Hematopoietic multipotent progenitor cell treated with erythropoietin and hydrocortisone succinate and interleukin-3 and kit ligand, for 8 days (in vitro differentiated cells): ENCODE data around the gene TCF4.

ENCODE experiments used
- DNase-seq: peaks from one replicate; pipeline ENCODE4 v3.0.0-alpha.2; 2015

TCF4 gene

DNA sequence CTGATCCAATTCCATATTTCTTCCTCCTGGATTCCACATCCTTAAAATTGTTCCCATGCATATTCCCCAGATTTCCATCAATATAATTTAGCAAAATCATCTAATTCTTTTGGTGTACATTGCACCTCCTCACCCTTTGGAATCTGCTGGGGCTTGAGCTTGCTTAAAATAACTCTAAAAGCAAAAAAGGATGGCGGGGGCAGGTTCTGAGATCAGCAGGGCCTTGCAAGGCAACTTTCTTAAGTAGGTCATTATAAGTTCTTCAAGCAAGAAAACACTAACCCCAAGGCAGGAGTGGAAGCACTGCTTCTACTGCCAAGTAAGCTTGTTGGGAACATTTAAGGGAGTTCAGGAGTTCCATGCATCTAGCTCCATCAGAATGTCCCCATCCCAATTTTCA is 374.4 kb downstream of the TCF4 start:
- DNase-seq = no peak

GRCh38 chr18:55206927-55207326 is 381.1 kb downstream of the TCF4 start:
- DNase-seq = no peak

DNA sequence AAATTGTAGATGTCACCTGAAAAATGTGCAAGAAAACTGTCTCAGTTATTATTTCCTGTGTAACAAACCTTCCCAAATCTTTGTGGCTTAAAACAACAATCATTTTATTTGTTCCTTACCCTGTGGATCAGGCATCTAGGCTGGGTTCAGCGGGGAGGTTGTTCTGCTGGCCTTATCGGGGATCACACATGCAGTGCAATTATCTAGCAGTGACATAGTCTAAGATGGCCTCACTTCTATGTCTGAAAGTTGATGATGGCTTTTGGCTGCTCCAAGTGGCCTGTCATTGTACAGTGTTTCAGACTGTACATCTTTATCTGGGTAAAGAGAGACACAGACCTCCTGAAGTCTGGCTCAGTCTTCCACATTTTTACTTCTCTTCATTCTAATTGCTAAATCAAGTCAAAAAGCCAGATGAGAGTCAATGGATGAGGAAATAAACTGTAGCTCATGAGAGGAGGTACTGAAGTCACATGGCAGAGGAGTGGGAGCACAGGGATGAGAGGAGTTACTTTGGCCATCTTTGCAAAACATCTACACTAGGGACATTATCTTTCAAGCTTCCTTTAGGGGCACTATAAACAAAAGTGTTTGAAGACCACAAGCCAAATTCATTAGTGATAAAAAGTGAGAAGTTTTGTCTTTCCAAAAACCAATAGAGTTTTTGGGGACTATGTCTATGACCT is 385.6 kb downstream of the TCF4 start:
- no peak for DNase-seq

DNA sequence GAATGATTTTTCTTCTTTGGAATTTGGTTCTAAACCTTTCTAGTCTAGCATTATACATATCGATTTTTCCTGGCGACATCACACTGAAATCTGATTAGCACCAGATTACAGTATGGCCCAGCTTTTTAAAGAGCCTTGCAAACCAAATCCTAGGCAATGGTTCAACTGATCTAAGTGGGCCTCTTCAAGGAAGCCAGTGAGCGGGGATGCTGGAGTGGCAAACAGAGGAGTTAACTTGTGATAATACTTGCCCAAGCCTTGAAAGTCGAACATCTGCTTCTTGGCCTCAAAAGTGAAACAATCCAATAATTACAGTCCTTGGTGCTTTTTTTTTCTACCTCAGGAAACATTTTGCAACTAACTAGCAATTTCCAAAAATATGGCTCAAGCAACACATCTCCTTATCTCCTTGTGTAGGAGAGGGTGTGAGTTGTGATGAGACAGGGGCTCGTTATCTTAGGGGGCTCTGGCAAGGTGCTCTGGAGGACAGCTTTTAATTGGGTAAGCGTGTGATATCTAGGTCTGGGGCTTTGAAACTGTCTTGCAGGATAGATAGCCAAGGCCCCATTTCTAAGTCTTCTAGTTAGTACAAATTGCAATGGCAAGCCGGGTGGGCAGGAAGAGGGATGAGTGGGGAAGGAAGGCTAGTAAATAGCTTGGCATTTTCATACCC is 388.6 kb downstream of the TCF4 start:
- no peak for DNase-seq

- no peak for DNase-seq
Measured at GRCh38 chr18:55195863-55196262, 392.1 kb downstream of the TCF4 start.

DNA sequence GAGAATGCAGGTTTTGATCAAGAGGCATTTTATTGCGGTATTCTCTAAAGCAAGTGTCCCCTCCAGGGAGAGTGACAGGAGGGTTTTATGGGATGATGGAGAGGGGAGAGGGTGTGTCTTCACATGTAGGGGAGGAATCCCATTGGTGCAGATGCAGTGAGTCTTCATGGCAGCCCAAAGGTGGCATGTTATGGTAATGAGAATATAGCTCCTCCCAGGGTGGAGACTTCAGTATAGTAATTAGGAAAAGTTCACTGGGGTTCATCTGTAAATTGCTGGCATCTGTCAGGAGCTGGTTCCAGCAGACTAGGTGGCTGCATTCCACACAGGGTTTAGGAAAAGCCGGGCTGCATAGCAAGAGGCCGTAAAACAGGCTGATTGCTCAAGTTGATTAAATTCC is 398.0 kb downstream of the TCF4 start:
- no peak for DNase-seq

- DNase-seq = no peak
Measured at GRCh38 chr18:55186588-55186987, 401.4 kb downstream of the TCF4 start.

DNA sequence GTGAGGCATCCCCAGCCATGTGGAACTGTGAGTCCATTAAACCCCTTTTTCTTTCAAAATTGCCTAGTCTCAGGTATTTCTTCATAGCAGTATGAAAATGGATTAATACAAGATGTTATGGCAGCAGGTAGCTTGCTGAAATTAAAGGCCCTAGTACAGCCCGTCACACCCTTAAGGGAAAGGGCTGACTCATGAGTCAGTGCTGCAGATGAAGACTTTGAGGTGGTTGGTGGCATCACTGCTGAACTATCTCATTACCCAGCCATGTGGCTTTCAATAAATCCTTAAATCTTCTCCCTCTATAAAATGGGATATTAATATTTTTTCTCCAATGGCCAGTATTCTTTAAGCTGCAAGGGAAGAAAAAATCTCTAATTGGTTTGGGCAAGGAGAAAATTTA is 402.6 kb downstream of the TCF4 start:
- DNase-seq = no peak

- DNase-seq = no peak
Measured at GRCh38 chr18:55179835-55180234, 408.2 kb downstream of the TCF4 start.

GRCh38 chr18:55179425-55179824 is 408.6 kb downstream of the TCF4 start:
- DNase-seq = no peak

DNA sequence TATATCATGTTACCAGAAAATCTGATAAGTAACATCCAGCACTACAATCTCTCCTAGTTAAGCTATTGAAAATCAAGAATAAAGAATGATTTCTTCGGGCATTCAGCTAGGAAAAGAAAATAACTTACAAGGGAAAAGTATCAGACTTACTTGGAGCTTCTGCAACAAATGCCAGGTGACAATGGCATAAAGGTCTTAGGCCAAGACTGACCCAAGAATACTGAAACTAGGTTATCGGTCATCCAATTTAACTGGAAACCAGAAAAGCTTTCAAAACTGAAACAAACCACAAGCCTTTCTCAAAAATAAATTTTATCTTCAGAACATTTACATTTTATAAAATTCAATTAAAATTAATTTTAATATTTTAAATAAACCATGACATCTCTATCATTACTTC is 414.7 kb downstream of the TCF4 start:
- DNase-seq = no peak
